Colon (tissue), 2 donors: ENCODE data around the gene ATXN7L1.

Source experiments
- FAIRE-seq: peaks from 2 replicates; lab custom pipeline; 2012; peaks lifted over from hg19 to GRCh38; lab: Jason Lieb, UNC
- donor health status: control.
- donor health status: control.

ATXN7L1 gene

GRCh38 chr7:105827151-105827875 lies 49.1 kb downstream of the ATXN7L1 start:
- no peak for FAIRE-seq

- no peak for FAIRE-seq
These were observed 50.3 kb downstream of the ATXN7L1 start for GRCh38 chr7:105826143-105826542.

DNA sequence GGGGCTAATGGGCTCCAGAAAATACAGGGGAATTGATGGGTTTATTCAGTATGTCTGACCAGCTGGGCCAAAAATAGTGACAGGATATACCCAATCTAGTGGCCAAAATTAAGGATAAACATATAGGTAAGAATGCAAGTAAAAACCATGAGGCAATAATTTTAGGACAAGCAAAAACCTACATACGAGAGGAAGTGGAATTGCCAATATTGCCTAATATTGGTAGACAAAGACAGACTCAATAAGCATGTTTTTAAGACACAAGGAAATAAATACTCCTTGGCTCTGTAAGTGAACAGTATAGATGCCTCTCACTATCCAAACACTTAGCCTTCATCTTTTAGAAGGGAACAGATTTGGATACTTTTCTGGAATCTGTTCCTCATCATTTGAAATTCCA lies 51.0 kb downstream of the ATXN7L1 start:
- no peak for FAIRE-seq

GRCh38 chr7:105822806-105823205 lies 53.6 kb downstream of the ATXN7L1 start:
- no peak for FAIRE-seq

DNA sequence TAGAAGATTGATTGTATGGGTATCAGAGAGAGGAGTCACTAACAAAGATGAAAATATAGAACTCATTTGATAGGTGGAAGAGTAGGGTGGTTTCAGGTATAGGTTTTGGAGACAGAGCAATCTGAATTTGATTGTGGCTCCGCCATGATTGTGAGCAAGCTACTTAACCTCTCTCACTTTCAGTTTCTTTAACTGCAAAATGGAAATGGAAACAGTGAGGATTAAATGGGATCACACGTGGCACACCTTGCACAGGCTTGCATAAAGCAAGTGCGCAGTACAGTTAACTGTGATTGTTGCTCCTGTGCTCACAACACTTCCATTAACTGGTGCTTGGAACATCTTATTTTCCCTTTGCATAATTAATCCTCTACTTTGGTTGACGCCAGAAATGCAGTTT lies 54.9 kb downstream of the ATXN7L1 start:
- no peak for FAIRE-seq

DNA sequence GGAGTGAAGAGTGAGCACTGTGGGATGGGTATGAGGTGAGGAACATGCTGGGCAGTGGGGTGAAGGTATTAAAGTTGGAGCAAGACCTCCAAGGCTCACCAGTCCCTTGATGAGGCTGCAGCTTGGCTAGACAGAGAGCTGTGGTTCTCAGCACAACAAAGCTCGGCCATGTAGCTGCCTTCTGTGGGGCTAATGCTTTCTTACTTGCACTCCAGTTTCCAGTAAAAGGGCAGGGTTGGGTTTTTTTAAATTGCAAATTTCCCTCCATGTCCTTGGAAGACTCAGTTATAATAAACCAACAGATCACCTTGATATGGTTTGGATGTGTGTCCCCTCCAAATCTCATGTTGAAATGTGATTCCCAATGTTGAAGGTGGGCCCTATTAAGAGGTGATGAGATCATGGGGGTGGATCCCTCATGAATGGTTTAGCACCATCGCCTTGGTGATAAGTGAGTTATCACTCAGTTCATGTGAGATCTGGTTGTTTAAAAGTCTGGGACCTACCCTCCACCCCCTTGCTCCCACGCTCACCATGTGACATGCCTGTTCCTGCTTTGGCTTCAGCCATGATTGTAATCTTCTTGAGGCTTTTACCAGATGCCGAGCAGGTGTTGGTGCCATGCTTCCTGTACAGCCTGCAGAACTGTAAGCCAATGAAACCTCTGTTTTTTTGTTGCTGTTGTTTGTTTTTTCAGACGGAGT lies 55.9 kb downstream of the ATXN7L1 start:
- no peak for FAIRE-seq

- no peak for FAIRE-seq
These were observed 56.8 kb downstream of the ATXN7L1 start for GRCh38 chr7:105819559-105819958.

DNA sequence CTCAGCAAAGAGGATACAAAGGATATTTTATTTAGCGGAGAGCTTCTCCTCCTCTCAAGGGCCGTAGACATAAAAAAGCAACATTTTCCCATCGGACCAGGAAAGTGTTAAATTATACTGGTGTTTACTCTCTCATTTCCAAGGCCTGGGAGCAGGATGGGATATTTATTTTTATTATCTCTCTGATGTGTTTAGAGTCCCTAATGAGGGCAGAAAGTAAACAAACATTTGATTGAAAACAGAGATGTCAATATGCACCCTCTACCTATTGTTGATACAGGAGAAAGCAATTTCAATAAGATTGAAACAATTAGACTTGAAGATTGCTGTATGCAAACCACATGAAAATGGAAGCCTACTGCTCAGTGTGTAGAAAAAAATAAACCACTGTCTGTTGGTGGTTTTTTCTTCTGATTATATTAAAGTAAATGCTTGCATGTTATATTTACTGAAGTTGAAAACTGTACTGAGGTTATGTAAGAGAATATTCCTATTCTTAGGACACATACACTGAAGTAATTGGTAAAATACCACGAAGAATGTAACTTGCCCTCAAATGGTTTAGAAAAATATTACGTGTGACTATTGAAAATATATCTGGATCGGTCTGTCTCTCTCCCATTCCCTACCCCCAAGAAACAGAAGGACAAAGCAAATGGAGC lies 59.3 kb downstream of the ATXN7L1 start:
- FAIRE-seq, result no peak

- no peak for FAIRE-seq
These were observed 60.0 kb downstream of the ATXN7L1 start for GRCh38 chr7:105816266-105816843.

DNA sequence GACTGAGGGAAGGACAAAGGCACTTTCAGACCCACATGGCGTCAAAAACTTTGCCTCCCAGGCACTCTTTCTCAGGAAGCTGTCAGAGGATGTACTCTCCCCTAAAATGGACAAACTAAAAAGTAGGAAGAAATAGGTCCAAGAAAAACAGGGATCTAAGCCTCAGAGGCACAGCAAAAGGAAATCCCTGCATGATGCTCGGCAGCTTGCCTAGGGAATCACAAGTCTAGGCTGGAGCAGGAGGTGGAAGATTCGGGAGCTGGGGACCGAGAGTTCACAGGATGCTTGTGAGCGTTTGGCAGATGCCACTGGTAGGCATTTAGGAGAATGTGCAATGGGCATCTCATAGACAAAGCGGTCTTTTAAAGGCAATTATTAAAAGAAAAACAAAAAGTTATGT lies 60.8 kb downstream of the ATXN7L1 start:
- no peak for FAIRE-seq

DNA sequence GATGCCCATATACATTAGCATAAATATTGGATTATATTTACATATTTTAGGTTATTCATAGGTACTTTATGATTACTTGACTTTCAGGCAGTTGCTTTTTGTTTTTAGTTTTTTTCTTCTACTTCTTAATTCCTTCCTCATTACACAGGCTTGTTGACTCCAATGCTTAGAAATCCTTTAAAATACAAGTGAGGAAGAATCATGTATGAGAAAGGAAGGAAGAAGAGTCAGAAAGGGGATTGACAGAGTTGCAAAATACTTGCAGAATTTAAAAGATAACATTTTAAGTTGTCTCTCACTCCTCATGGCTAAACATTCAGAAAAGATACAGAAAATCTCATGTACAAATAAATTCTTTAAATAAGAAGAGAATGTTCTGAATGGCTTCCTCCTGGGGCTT lies 61.9 kb downstream of the ATXN7L1 start:
- FAIRE-seq, result no peak

DNA sequence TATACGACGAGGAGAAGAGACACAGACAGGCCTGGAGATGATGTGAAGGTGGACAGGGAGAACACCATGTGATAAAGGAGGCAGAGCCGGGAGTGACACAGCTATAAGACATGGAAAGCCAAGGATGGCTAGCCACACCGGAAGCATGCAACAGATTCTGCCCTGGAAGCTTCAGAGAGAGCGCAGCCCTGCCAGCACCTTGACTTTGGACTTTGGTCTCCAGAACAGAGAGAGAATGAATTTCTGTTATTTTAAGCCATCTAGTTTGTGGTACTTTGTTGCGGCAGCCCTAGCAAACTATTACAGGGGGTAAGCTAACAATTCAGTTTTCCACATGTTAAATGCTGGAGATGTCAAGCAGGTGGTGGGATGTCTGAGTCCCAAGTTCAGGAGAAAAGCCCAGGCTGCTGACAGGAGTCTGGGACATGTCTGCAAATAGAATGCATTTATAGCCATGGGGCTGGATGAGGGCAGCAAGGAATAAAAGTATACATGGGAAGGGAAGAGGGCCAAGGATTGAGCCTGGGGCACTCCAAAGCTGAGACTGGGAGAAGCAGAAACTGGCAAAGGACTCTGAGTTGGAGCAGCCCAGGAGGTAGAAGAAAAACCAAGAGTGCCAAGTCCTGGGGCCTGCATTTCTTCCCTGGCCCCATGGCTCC lies 65.1 kb downstream of the ATXN7L1 start:
- FAIRE-seq, result no peak

DNA sequence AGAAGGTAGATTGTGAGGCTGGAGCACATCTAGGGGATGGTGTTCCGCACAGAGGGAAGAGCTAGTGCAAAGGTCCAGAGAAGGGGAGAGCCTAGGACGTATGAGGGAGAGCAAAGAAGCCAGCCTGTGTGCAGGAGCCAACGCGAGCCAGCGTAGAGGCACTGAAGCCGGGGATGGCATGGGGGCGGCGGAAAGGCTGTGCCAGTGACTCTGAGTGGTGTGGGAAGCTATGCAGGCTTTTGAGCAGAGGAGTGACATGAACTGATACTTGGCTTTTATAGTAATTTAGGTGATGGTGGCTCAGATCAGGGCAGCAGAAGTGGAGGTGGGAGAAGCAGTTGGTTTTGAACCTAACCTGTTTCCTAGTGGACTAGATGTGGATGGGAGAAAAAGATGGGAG lies 65.8 kb downstream of the ATXN7L1 start:
- FAIRE-seq, result no peak

- FAIRE-seq, result no peak
These were observed 67.5 kb downstream of the ATXN7L1 start for GRCh38 chr7:105808703-105809590.

GRCh38 chr7:105808209-105808608 lies 68.2 kb downstream of the ATXN7L1 start:
- FAIRE-seq, result no peak

DNA sequence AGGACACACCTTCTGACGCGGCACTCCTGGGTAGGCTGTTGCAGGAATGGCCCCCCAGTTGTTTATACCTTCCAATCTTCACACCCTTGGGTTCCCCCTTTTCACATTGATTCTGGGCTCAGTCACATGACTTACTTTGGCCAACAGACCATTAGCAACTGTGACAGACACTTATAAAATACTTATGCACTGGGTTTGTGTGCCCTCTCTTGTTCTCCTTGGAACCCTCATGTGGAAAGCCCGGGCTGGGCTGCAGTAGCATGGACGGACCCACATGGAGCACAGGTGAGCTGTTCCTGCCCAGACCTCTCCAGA lies 69.0 kb downstream of the ATXN7L1 start:
- no peak for FAIRE-seq

DNA sequence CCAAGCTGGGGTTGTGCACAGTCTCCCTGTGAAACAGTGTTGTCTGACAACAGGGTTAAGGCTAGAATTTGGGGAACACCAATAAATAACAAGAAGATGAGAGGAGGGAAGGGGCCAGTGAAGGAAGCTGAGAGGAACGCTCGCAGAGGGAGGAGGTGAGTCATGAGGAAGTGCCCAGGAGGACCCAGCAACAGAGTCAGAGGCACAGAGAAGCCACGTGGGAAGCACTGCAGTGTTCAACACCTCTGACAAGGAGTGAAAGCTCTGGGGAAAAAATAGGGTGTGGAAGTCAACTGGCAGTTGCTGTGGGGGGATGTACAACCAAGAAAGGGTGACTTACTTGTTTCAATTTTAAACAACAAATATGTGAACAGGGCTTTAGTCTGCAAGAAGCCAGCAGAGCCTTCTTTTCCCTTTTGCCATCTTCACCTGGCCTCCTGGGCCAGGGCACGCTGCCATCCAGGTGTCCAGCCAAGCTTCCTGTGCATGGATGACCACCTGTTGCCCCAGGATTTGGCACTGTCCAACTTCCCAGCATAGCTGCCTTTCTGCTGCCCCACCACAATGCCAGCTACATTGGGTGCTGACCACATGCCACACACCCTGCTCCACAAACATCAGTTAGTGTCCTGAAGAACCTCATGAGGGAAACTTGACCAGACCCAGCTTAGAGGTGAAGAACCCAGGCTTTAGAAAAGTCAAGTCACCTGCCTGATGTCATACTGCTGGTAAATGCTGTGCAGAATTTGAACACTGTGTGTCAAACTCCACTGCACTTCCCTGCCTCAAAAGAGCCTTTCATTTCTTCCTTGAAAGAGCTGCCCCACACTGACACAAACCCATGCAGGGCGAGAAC lies 69.6 kb downstream of the ATXN7L1 start:
- FAIRE-seq, result no peak

- FAIRE-seq, result no peak
These were observed 70.9 kb downstream of the ATXN7L1 start for GRCh38 chr7:105805447-105806019.

DNA sequence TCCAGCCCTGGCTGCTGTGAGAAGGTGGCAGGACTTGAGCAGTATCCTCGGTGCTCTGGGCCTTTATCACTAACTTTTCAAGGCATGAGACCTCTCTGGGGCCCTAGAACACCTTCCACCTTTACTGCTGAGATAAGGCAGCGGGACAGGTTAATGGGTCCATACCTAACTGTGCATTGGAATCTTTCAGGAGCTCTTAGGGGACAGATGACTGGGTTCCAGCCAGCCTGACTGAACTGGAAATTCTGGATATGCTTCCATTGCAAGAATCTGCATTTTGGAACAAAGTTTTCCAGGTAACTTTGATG lies 73.0 kb downstream of the ATXN7L1 start:
- no peak for FAIRE-seq

DNA sequence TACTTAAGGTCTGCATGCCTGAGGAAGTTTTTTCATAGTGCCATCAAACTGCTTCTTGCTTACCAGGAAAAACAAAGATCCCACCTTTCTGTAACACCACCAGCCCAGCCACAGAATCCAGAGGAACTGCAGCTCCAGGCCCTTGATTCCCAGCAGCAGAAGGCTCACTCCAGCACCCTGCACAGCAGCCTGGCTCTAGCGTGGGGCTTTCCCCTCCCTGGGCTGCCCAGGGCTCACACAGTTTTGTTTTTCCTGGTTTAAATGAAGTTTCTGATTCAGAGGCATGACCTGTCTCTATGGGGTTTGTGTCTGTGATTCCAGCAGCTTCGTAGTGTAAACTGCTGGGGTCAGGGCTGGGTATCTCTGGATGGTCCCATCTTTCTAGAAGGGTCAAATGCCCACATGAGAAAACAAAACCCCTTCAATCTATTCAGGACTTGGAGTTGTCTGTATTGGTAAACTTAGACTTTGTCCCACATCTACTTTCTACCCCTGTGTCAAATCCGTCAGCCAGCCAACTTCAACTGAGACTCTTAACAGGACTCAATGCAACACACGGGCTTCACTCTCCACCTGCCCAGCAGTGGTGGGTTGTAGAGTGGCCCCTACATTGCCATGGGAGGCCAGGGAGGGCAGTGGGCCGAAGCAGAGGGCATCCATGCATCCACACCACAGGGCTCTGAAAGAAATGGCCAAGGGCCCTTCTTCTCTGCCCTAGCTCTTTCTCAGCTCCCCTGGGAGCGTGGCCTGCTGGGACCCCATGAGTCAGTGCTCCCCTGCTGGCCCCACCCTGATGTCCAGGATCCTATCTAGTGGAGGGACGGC lies 73.6 kb downstream of the ATXN7L1 start:
- no peak for FAIRE-seq
